Esophagus squamous epithelium (tissue), 5 donors: ENCODE data around the gene RAVER2. TPM values are rescaled to one million over a fixed set of nuclear protein-coding genes. Genes with fewer than 3 reads are reported as not detected.

ENCODE experiments used
- DNase-seq: peaks from one replicate; lab custom pipeline; 2025; lab: John Stamatoyannopoulos, UW
- H3K27ac ChIP-seq, 4 donors: fragments of 200-600 bp; sonication (generic); one replicate each; pipeline ENCODE4 v1.5.1; 2016 to 2019; ENCODE audit warnings: mild to moderate bottlenecking in 1 of 4
- H3K27me3 ChIP-seq, 4 donors: fragments of 200-600 bp; sonication (generic); 1 replicate in 3 of 4; 2 replicates in 1 of 4; pipeline versions ENCODE4 v1.5.1 to v1.6.0; 2017 to 2021; ENCODE audit warnings: antibody characterized with exemption in 1 of 4
- H3K36me3 ChIP-seq, 3 donors: fragments of 200-600 bp; sonication (generic); one replicate each; pipeline ENCODE4 v1.5.1; 2016 to 2019
- H3K4me1 ChIP-seq, 3 donors: fragments of 200-600 bp; sonication (generic); one replicate each; pipeline ENCODE4 v1.5.1; 2017 to 2019
- H3K4me3 ChIP-seq, 4 donors: fragments of 200-600 bp; sonication (generic); 1 replicate in 3 of 4; 2 replicates in 1 of 4; pipeline ENCODE4 v1.5.1; 2016 to 2019; ENCODE audit warnings: mild to moderate bottlenecking in 2 of 4, moderate library complexity in 1 of 4
- H3K9me3 ChIP-seq, 3 donors: fragments of 200-600 bp; sonication (generic); one replicate each; pipeline ENCODE4 v1.5.1; 2016 to 2019
- POLR2A ChIP-seq, 4 donors: fragments of 450-650 bp; IDR thresholded peaks; one replicate each; pipeline ENCODE4 v1.6.1; 2017; ENCODE audit warnings: antibody characterized with exemption in 4 of 4, mild to moderate bottlenecking in 4 of 4, moderate library complexity in 3 of 4
- WGBS, 2 donors: methylation state at CpG; one replicate each; pipeline ENCODE4 v1.1.5; 2018; 5-methylcytosine and 5-hydroxymethylcytosine counted together
- intact Hi-C: fragments of 100-400 bp; cut with DNase I; formaldehyde crosslinking; loops from one replicate; pipeline ENCODE4 v1.15.0; 2022
- total RNA-seq, 4 donors: library from RNA; depleted of rRNA; stranded (reverse); fragments of >200 nt; gene quantifications; one replicate each; pipeline ENCODE4 v1.1.0, GENCODE V29; 2016
- TF ChIP-seq, protein P1 (sequence below), 6 experiments: fragments of 450-650 bp in 4 of 6; fragments of 200-600 bp in 2 of 6; sonication (generic) in 2 of 6; IDR thresholded peaks; one replicate each; pipeline ENCODE4 v1.5.1; 2016 to 2019; ENCODE audit warnings: antibody characterized with exemption in 6 of 6, mild to moderate bottlenecking in 4 of 6, moderate library complexity in 4 of 6
- donor health status: DM: yes; HTN: yes; CAD: no.

RAVER2 gene
- total RNA-seq, 4 donors from 2014 or later = 7.1 to 17.0 (median 11.8) TPM

DNA sequence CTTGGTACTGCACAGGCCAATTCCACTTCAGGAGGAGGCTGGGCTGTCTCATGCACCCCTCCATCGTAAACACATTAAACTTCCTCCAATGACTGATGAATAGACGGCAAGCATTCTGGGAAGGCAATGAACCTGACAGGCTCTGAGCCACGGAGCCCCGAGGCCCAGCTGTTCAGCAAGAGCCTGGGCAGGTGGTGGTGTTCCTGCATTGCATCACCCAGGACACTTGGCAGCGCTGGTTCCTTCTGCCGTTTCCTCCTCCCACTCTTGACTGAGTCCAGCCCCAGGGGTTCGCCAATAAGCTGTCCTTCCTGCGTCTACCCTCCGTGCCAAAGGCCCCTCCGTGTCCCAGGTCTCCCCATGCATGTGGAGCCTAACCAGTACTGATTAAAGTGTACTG lies 111.7 kb downstream of the RAVER2 start:
- intact Hi-C loops = no loop called here
- no peaks in the 10 kb centered on the region for H3K27me3 ChIP-seq
- no peak overlapping the region for H3K27ac ChIP-seq
- no peaks in the 10 kb centered on the region for H3K4me1 ChIP-seq
- peaks cover 9 to 98% (median 21%) of the 10 kb centered on the region in 3 donors for H3K36me3 ChIP-seq
- WGBS, 2 donors = 65 to 68% methylated on average over 6 to 10 of the region's 10 CpGs
- no peaks in the 10 kb centered on the region for H3K9me3 ChIP-seq
- no peak for DNase-seq
- no peak for TF ChIP-seq POLR2A (IDR thresholded peaks at IDR 0.05)
- TF ChIP-seq, protein P1, sequence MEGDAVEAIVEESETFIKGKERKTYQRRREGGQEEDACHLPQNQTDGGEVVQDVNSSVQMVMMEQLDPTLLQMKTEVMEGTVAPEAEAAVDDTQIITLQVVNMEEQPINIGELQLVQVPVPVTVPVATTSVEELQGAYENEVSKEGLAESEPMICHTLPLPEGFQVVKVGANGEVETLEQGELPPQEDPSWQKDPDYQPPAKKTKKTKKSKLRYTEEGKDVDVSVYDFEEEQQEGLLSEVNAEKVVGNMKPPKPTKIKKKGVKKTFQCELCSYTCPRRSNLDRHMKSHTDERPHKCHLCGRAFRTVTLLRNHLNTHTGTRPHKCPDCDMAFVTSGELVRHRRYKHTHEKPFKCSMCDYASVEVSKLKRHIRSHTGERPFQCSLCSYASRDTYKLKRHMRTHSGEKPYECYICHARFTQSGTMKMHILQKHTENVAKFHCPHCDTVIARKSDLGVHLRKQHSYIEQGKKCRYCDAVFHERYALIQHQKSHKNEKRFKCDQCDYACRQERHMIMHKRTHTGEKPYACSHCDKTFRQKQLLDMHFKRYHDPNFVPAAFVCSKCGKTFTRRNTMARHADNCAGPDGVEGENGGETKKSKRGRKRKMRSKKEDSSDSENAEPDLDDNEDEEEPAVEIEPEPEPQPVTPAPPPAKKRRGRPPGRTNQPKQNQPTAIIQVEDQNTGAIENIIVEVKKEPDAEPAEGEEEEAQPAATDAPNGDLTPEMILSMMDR (IDR thresholded peaks at IDR 0.05) = no peak
- no peak overlapping the region for H3K4me3 ChIP-seq

DNA sequence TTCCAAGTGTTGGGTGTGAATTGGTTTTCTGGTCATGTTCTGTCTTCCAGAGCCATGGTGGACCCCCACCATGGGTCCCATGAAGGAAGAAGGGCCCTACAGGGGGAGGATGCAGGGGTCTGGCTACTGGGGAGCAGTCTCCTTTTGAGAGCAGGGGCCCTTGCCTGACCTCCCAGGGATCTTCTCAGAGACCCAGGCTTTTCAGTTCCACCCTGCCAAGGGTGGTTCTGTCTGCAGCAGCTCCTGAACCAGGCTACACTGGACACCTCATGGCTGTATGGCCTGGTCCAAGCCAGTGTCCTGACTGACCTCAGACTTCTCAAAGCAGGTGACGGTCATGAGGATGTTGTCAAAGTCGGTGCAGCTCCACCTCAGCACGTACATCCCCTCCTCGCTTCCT lies 112.5 kb downstream of the RAVER2 start:
- intact Hi-C loops = no loop called here
- TF ChIP-seq, protein P1 (IDR thresholded peaks at IDR 0.05) = no peak
- TF ChIP-seq POLR2A (IDR thresholded peaks at IDR 0.05) = no peak
- Histone ChIP-seq H3K4me1 (no peaks in the 10 kb centered on the region), H3K27me3 (no peaks in the 10 kb centered on the region), H3K4me3 (no peak overlapping the region), H3K27ac (no peak overlapping the region), H3K36me3 (peaks cover 9 to 100% (median 21%) of the 10 kb centered on the region in 3 donors), H3K9me3 (no peaks in the 10 kb centered on the region)
- 88 to 96% methylated on average over 4 of the region's 4 CpGs for WGBS, 2 donors
- DNase-seq = no peak

DNA sequence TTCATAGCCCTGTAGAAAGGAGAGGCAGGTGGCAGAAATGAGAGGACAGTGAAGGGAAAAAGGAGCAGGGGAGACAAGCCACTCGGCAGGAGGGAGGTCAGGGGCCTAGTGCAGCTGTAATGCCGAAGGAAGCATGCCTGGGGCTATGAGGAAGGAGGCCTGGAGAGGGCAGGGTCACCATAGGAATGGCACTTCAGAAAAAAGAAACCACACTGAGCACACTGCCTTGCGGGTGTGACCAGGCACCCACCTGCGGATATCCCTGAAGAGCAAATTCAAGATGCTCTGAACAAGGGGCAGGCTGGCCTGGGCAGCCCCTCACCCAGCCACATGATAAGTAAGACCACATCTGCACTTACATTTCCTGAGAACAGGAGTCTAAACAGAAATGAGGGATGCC lies 116.7 kb downstream of the RAVER2 start:
- peaks cover 10 to 96% (median 18%) of the 10 kb centered on the region in 3 donors for H3K36me3 ChIP-seq
- TF ChIP-seq, protein P1 (IDR thresholded peaks at IDR 0.05) = no peak
- TF ChIP-seq POLR2A (IDR thresholded peaks at IDR 0.05) = no peak
- no peaks in the 10 kb centered on the region for H3K27me3 ChIP-seq
- intact Hi-C loops = no loop called here
- no peaks in the 10 kb centered on the region for H3K9me3 ChIP-seq
- no peak for DNase-seq
- WGBS, 2 donors = 68 to 81% methylated on average over 4 of the region's 4 CpGs
- no peak overlapping the region for H3K4me3 ChIP-seq
- H3K27ac ChIP-seq = no peak overlapping the region
- peaks cover 0 to 8% (median 5%) of the 10 kb centered on the region in 3 donors for H3K4me1 ChIP-seq

DNA sequence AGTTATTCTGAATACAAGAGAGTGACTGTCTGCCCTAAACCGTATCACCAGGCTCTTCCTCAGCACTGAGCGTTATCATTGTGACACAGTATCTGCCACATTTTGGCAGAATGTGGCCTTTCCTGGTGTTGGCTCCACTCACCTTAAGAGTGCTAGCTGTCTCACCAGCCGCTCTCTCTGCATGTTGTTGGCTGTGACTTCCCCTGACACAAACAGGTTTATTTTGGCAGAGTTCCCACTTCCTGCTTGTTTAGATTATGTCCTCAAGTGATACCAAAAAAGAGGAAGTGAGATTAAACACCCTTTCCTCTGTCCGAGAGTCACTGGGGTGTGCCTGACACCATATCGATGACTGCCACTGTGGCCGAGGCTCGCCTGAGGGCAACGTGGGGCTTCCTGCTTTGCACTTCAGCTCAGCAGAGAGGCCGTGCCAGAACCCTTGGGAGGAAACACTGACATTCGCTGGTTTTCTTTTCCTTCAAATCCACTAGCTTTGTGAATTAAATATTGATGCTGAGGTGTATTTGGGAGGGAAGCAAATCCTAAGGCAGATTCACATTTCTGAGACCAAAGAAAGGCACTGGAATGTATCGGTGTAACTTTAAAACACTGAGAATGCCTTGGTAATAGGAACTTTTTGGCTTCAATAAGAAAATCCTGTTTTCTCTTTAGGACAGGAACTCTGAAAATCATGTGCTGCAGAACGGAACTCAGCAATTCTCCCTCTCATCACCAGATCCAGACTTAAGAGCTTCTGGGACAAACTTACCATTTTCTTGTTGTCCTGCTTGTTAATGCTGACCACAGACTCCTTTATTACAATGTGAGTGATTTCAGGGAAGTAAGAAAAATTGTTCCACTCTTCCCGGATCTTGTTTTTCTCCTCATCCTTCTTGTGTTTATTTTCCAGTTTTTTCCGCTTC lies 119.4 kb downstream of the RAVER2 start:
- Histone ChIP-seq H3K9me3 (no peaks in the 10 kb centered on the region), H3K4me1 (peaks cover 0 to 8% (median 5%) of the 10 kb centered on the region in 3 donors), H3K27me3 (no peaks in the 10 kb centered on the region), H3K27ac (peak overlapping the region; percentile 19 to 76 (median 40)), H3K4me3 (no peak overlapping the region), H3K36me3 (peaks cover 0 to 96% (median 6%) of the 10 kb centered on the region in 3 donors)
- 65 to 68% methylated on average over 9 to 12 of the region's 14 CpGs for WGBS, 2 donors
- no peak for TF ChIP-seq POLR2A (IDR thresholded peaks at IDR 0.05)
- TF ChIP-seq, protein P1 (IDR thresholded peaks at IDR 0.05) = no peak
- peak; percentile 52 for DNase-seq
- intact Hi-C loops = no loop called here

DNA sequence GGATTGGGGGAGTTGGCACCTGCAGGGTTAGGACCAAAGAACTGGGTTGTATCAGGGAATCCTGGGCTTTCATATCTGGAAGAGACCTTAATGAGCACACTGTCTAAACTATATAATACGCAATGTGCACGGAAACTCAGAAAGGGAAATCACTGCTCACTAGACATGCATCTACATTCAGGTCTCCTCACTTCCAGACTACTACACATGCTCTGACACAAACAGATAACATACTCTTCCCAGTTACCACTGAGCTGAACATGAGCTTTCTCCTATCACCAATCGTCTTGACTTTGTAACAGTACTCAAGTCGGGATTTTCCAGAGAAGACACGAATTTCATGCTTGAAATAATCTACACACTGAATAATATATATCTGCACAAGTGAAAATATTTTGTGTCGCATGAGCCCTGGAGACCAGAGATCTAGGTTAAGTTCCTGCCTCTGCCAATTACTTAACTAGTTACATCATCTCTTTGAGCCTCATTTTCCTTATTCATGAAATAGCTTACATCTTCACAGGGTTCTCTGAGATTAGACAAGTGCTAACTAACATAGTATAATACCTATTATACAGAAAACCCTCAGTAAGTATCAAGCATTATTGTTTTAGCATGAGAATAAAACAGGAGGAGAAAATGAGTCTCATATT lies 120.4 kb downstream of the RAVER2 start:
- TF ChIP-seq POLR2A (IDR thresholded peaks at IDR 0.05) = no peak
- TF ChIP-seq, protein P1 (IDR thresholded peaks at IDR 0.05) = no peak
- intact Hi-C loops = no loop called here
- Histone ChIP-seq H3K27ac (peak overlapping the region in 3 of 4 donors; percentile 24 to 57 (median 34)), H3K27me3 (no peaks in the 10 kb centered on the region), H3K36me3 (peaks cover 0 to 96% (median 6%) of the 10 kb centered on the region in 3 donors), H3K9me3 (no peaks in the 10 kb centered on the region), H3K4me3 (no peak overlapping the region), H3K4me1 (peaks cover 0 to 8% (median 5%) of the 10 kb centered on the region in 3 donors)
- DNase-seq = no peak
- WGBS, 2 donors = 78 to 94% methylated on average over 6 of the region's 6 CpGs
